HG03442 (cell line): Measurements from ENCODE around the gene SPTY2D1.
"Not testable (repeated sequence)": the region's sequence is repeated elsewhere in the genome, so short reads cannot be mapped to it uniquely, and the experiment has no call there.

Experiments used
- ATAC-seq: cut with Tn5 transposase; IDR thresholded peaks from one replicate; pipeline ENCODE4 v1.9.1; 2021; ENCODE audit warnings: mild to moderate bottlenecking, moderate library complexity; ENCODE audit not compliant: unreplicated experiment

Gene SPTY2D1

GRCh38 chr11:18618342-18619025 lies 15.7 kb downstream of the SPTY2D1 start:
- ATAC-seq: no peak

GRCh38 chr11:18617688-18618341 lies 16.3 kb downstream of the SPTY2D1 start:
- peak; percentile 35 for ATAC-seq

- peak; percentile 95 for ATAC-seq
Observed at GRCh38 chr11:18615628-18616392, 18.3 kb downstream of the SPTY2D1 start.

GRCh38 chr11:18614667-18615066 lies 19.5 kb downstream of the SPTY2D1 start:
- no peak for ATAC-seq

GRCh38 chr11:18612394-18612793 lies 21.7 kb downstream of the SPTY2D1 start:
- no peak for ATAC-seq

- ATAC-seq: no peak
Observed at GRCh38 chr11:18611196-18611595, 22.9 kb downstream of the SPTY2D1 start.

GRCh38 chr11:18608376-18608775 lies 25.8 kb downstream of the SPTY2D1 start:
- no peak for ATAC-seq

- no peak for ATAC-seq
Observed at GRCh38 chr11:18600915-18601569, 33.1 kb downstream of the SPTY2D1 start.

- no peak for ATAC-seq
Observed at GRCh38 chr11:18599739-18600230, 34.4 kb downstream of the SPTY2D1 start, which contains the start of gene MISFA. Gene MISFA, plus strand, starts transcription at chr11:18599789. Its CDS starts 140 bp downstream, at chr11:18599929.

GRCh38 chr11:18594999-18595749 lies 39.0 kb downstream of the SPTY2D1 start:
- no peak for ATAC-seq

- not testable (repeated sequence) for ATAC-seq
Observed at GRCh38 chr11:18594088-18594487, 40.1 kb downstream of the SPTY2D1 start.

GRCh38 chr11:18590571-18590970 lies 43.6 kb downstream of the SPTY2D1 start:
- ATAC-seq: no peak

- ATAC-seq: peak; percentile 60
Observed at GRCh38 chr11:18588297-18589252, 45.6 kb downstream of the SPTY2D1 start, which contains the start of gene UEVLD. Gene UEVLD, minus strand, starts transcription at chr11:18588734. Its CDS starts 80 bp downstream, at chr11:18588654.

GRCh38 chr11:18581825-18582224 lies 52.3 kb downstream of the SPTY2D1 start:
- ATAC-seq: no peak

- no peak for ATAC-seq
Observed at GRCh38 chr11:18580113-18580766, 53.9 kb downstream of the SPTY2D1 start.

- ATAC-seq: peak; percentile 88
Observed at GRCh38 chr11:18578975-18579598, 55.1 kb downstream of the SPTY2D1 start.

GRCh38 chr11:18575361-18575760 lies 58.8 kb downstream of the SPTY2D1 start:
- no peak for ATAC-seq

- ATAC-seq: no peak
Observed at GRCh38 chr11:18567081-18567480, 67.1 kb downstream of the SPTY2D1 start.
